ENCODE data around the gene RHEBL1.

The RHEBL1 gene

GRCh38 chr12:49024543-49024942 lies 45.2 kb downstream of the RHEBL1 start:
- in situ Hi-C loops (cut with MboI; ENCODE audit: low sequenced_read_pairs), result no loop called here

GRCh38 chr12:49023812-49024211 lies 46.0 kb downstream of the RHEBL1 start:
- in situ Hi-C loops (cut with MboI; ENCODE audit: low sequenced_read_pairs), result no loop called here

- in situ Hi-C loops (cut with MboI; ENCODE audit: low sequenced_read_pairs), result no loop called here
Observed at GRCh38 chr12:49022558-49023178, 47.1 kb downstream of the RHEBL1 start.

- in situ Hi-C loops (cut with MboI; ENCODE audit: low sequenced_read_pairs), result no loop called here
Observed at GRCh38 chr12:49021292-49021915, 48.4 kb downstream of the RHEBL1 start.

- in situ Hi-C loops (cut with MboI; ENCODE audit: low sequenced_read_pairs), result no loop called here
Observed at GRCh38 chr12:49020441-49020840, 49.3 kb downstream of the RHEBL1 start.

- in situ Hi-C loops (cut with MboI; ENCODE audit: low sequenced_read_pairs), result no loop called here
Observed at GRCh38 chr12:49019443-49020324, 50.1 kb downstream of the RHEBL1 start.

- in situ Hi-C loops (cut with MboI; ENCODE audit: low sequenced_read_pairs), result no loop called here
Observed at GRCh38 chr12:49019120-49019430, 50.7 kb downstream of the RHEBL1 start.

GRCh38 chr12:49018261-49019119 lies 51.3 kb downstream of the RHEBL1 start, which contains the start of gene PRKAG1:
TSS of gene PRKAG1 (minus strand) at chr12:49018776. CDS start at chr12:49018740, 36 bp downstream.
- in situ Hi-C loops (cut with MboI; ENCODE audit: low sequenced_read_pairs), result no loop called here

GRCh38 chr12:49017891-49018260 lies 51.9 kb downstream of the RHEBL1 start:
- in situ Hi-C loops (cut with MboI; ENCODE audit: low sequenced_read_pairs), result no loop called here

- in situ Hi-C loops (cut with MboI; ENCODE audit: low sequenced_read_pairs), result no loop called here
Observed at GRCh38 chr12:49015196-49015595, 54.6 kb downstream of the RHEBL1 start.
